Stimulated activated CD4-positive, alpha-beta T cell treated with anti-CD3 and anti-CD28 coated beads, Interleukin-15, amount 100 ng/mL, for 48 hours (primary cell): ENCODE data around the gene AGRN.

Experiments used
- DNase-seq, 2 donors: peaks; one replicate each; pipeline ENCODE4 v3.0.0-alpha.2; 2020; ENCODE audit warnings: low read depth in 2 of 2

Gene AGRN

GRCh38 chr1:1035291-1035943 lies 15.5 kb downstream of the AGRN start:
- no peak for DNase-seq

- no peak for DNase-seq
Measured at GRCh38 chr1:1037366-1038327, 17.7 kb downstream of the AGRN start.

GRCh38 chr1:1038694-1039093 lies 18.8 kb downstream of the AGRN start:
- no peak for DNase-seq

DNA sequence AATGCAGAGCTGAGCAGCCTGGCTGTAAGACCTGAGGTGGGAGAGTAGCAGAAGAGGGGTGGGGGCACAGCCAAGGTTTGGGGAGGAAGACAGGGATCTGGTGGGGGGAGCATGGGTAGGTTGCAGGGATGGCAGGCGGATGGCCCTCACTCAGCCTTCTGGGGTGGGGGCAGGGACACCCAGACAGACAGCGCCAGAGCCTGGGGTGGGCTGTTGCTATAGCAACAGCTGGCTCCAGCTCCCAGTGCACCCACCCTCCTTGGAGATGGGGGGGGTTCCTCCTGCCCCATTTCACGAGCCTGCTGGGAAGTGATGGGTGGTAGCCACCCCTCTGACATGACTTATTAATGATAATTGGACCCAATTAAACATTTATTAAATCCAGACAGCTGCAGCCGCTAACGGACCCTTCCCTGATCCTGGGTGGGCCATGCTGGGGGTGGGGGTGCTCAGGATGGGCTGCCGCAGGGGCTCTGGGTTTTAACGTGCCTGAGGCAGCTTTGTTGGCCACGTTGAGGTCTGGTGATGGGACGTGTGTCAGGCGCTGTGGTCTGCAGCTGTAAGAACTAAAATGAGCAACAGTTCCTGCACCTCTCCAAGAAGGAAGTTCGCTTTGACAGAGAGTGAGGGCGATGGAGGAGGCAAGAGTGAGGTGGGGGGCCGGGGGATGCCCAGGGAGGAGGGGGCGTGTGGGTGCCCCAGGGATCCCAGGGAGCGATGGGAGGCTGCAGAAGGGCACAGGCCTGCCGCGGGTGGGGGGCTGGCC lies 19.4 kb downstream of the AGRN start:
- no peak for DNase-seq

- peak; percentile 59 to 73 for DNase-seq
Measured at GRCh38 chr1:1040004-1040991, 20.4 kb downstream of the AGRN start.

- no peak for DNase-seq
Measured at GRCh38 chr1:1041092-1041523, 21.2 kb downstream of the AGRN start.

- DNase-seq: no peak
Measured at GRCh38 chr1:1041873-1042272, 22.0 kb downstream of the AGRN start.

GRCh38 chr1:1042835-1043234 lies 22.9 kb downstream of the AGRN start:
- no peak for DNase-seq

GRCh38 chr1:1043411-1043810 lies 23.5 kb downstream of the AGRN start:
- no peak for DNase-seq

DNA sequence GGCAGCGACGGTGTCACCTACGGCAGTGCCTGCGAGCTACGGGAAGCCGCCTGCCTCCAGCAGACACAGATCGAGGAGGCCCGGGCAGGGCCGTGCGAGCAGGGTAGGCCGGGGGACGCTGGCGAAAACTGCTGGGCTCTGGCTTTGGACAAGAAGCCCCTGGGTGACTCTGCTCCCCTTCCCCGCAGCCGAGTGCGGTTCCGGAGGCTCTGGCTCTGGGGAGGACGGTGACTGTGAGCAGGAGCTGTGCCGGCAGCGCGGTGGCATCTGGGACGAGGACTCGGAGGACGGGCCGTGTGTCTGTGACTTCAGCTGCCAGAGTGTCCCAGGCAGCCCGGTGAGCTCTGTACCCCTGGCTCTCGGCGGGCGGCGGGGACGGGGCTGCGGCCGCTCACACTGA lies 24.0 kb downstream of the AGRN start:
- no peak for DNase-seq

DNA sequence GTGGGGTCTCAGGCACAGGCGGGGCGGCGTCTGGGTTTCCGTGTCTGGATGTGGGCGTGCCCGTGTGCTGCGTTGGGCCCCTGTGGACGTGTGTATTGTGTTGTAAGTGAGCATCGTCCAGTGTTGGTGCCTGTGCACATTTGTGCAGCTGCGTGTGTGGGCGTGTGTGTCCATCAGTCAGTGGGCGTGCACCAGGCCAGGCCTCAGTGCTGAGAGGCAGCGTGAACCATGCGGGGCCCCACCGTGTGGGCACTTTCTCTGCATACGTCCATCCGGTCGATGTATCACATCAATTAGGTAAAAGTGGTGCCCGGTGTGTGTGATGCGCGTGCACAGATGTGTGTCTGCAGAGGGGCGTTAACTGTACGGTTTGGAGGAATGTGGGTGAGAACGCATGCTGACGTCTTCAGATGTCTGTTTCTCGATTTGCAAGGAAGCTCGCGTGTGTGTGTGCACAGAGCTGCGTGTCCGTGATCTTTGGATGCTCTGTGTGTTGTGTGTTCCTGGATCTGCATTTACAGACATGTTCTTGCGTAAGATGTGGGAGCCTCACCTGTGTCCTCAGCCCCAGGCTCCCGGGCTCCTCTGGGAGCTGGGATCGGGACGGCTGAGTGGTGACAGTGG lies 24.6 kb downstream of the AGRN start:
- DNase-seq: no peak

DNA sequence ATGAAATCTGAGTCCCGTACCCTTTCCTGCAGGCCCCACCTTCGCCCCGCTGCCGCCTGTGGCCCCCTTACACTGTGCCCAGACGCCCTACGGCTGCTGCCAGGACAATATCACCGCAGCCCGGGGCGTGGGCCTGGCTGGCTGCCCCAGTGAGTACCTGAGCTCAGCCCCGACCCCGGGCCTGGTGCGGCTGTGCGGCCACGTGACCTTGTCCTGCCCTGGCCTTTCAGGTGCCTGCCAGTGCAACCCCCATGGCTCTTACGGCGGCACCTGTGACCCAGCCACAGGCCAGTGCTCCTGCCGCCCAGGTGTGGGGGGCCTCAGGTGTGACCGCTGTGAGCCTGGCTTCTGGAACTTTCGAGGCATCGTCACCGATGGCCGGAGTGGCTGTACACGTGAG lies 25.2 kb downstream of the AGRN start:
- no peak for DNase-seq

DNA sequence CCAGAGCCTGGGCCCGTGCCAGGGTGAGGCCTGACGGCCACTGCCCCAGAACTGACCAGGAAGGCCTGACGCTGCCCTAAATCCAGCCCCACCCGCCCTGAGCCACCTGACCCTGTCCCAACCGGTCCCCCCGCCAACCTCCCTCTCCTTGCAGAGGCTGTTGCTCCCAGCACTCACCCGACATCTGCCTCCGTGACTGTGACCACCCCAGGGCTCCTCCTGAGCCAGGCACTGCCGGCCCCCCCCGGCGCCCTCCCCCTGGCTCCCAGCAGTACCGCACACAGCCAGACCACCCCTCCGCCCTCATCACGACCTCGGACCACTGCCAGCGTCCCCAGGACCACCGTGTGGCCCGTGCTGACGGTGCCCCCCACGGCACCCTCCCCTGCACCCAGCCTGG lies 26.3 kb downstream of the AGRN start:
- no peak for DNase-seq

DNA sequence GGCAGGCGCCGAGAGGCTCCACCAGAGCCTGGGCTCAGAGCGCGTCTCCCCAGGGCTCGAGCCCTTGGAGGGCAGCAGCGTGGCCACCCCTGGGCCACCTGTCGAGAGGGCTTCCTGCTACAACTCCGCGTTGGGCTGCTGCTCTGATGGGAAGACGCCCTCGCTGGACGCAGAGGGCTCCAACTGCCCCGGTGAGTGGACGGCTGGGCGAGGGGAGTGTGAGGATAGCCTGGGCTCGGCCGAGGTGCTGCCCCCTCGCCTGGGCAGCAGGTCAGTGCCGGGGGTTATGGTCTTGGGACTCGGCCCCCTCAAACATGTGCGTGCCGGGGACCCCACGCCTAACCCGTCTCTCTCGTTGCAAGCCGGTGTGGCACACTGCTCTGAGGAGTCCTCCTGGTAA lies 26.8 kb downstream of the AGRN start:
- no peak for DNase-seq

- DNase-seq: no peak
Measured at GRCh38 chr1:1047407-1047806, 27.5 kb downstream of the AGRN start.

DNA sequence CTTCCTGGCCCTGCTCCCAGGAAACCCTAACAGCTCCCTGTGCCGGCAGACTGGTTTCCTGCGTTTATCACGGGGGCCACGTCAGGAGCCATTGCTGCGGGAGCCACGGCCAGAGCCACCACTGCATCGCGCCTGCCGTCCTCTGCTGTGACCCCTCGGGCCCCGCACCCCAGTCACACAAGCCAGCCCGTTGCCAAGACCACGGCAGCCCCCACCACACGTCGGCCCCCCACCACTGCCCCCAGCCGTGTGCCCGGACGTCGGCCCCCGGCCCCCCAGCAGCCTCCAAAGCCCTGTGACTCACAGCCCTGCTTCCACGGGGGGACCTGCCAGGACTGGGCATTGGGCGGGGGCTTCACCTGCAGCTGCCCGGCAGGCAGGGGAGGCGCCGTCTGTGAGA lies 28.0 kb downstream of the AGRN start:
- DNase-seq: no peak

DNA sequence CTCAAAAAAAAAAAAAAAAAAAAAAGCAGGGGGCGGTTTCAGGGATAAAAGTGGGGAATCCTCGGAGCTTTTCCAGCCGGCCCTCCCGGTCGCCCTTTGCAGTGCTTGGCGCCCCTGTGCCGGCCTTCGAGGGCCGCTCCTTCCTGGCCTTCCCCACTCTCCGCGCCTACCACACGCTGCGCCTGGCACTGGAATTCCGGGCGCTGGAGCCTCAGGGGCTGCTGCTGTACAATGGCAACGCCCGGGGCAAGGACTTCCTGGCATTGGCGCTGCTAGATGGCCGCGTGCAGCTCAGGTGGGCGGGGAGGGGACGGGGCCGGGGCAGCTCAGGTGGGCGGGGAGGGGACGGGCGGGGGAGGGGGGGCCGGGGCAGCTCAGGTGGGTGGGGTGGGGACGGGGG lies 28.8 kb downstream of the AGRN start:
- no peak for DNase-seq

DNA sequence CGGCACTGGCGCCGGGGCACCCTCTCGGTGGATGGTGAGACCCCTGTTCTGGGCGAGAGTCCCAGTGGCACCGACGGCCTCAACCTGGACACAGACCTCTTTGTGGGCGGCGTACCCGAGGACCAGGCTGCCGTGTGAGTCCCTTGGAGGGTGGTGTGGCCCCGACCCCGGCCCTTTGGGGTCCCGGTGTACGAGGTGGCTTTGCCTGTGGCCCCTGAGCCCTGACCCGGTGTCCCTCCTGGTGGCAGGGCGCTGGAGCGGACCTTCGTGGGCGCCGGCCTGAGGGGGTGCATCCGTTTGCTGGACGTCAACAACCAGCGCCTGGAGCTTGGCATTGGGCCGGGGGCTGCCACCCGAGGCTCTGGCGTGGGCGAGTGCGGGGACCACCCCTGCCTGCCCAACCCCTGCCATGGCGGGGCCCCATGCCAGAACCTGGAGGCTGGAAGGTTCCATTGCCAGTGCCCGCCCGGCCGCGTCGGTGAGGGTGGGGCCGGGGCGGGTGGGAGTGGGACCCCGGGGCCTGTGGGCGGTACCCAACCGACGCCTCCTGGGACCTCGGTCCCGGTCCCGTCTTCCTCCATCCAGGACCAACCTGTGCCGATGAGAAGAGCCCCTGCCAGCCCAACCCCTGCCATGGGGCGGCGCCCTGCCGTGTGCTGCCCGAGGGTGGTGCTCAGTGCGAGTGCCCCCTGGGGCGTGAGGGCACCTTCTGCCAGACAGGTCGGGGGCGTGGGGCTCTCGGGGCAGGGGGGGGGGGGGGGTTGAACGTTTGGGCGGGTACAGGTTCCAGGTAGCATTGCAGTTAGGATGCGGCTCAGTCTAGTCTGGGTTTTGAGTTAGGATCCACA lies 29.6 kb downstream of the AGRN start:
- DNase-seq: no peak

- no peak for DNase-seq
Measured at GRCh38 chr1:1050577-1051052, 30.7 kb downstream of the AGRN start.
